CD14-positive monocyte (primary cell): ENCODE measurements around the gene ZC3H7A. TPM values are rescaled to one million over a fixed set of nuclear protein-coding genes. Genes with fewer than 3 reads are reported as not detected.
A peak's percentile ranks its signal among the peaks of the same experiment; 100 is the strongest.
"Not testable (repeated sequence)": the region's sequence is repeated elsewhere in the genome, so short reads cannot be mapped to it uniquely, and the experiment has no call there.

ENCODE experiments used
- DNase-seq, 3 donors: peaks; one replicate each; pipeline ENCODE4 v3.0.0-alpha.2; 2011 to 2022
- H2AFZ ChIP-seq: 2 replicates; pipeline ENCODE4 v1.6.0; 2012; ENCODE audit warnings: mild to moderate bottlenecking, low read depth, low read length, inconsistent platforms; ENCODE audit not compliant: insufficient read depth, poor library complexity, severe bottlenecking
- H3K27ac ChIP-seq, 2 donors: 1 replicate in 1 of 2; 2 replicates in 1 of 2; pipeline ENCODE4 v1.5.1; 2012 to 2013; ENCODE audit warnings: low read length in 2 of 2, control low read depth in 1 of 2, inconsistent platforms in 1 of 2, low read depth in 1 of 2, mild to moderate bottlenecking in 1 of 2
- H3K27me3 ChIP-seq, 2 donors: one replicate each; pipeline versions ENCODE4 v1.6.0 to v1.6.1; 2011 to 2013; ENCODE audit warnings: low read length in 2 of 2; ENCODE audit not compliant: control insufficient read depth in 2 of 2, insufficient read depth in 2 of 2
- H3K36me3 ChIP-seq, 2 donors: replicated peaks in 1 of 2; 1 replicate in 1 of 2; 2 replicates in 1 of 2; pipeline versions ENCODE4 v1.5.1 to v1.6.1; 2012 to 2013; ENCODE audit warnings: low read length in 2 of 2, control low read depth in 1 of 2, inconsistent platforms in 1 of 2, mild to moderate bottlenecking in 1 of 2; ENCODE audit not compliant: insufficient read depth in 2 of 2, control insufficient read depth in 1 of 2
- H3K4me1 ChIP-seq, 2 donors: 1 replicate in 1 of 2; 2 replicates in 1 of 2; pipeline versions ENCODE4 v1.5.1 to v1.6.1; 2012 to 2013; ENCODE audit warnings: low read length in 2 of 2, control low read depth in 1 of 2, inconsistent platforms in 1 of 2, mild to moderate bottlenecking in 1 of 2, moderate library complexity in 1 of 2; ENCODE audit not compliant: insufficient read depth in 2 of 2, control insufficient read depth in 1 of 2
- H3K4me2 ChIP-seq: replicated peaks from 2 replicates; pipeline ENCODE3; 2012; ENCODE audit warnings: low read length, moderate library complexity, mild to moderate bottlenecking; ENCODE audit not compliant: poor library complexity, severe bottlenecking; ENCODE audit errors: extremely low read depth
- H3K4me3 ChIP-seq, 3 experiments: fragments of 200-600 bp in 1 of 3; sonication (generic) in 1 of 3; replicated peaks in 1 of 3; 1 replicate in 2 of 3; 2 replicates in 1 of 3; pipeline ENCODE4 v1.5.1; 2011 to 2013; ENCODE audit warnings: low read length in 3 of 3, mild to moderate bottlenecking in 3 of 3, control low read depth in 2 of 3, low read depth in 2 of 3, inconsistent platforms in 1 of 3, moderate library complexity in 1 of 3
- H3K79me2 ChIP-seq: 2 replicates; pipeline ENCODE4 v1.6.0; 2012; ENCODE audit warnings: mild to moderate bottlenecking, control low read depth, inconsistent platforms, low read length, moderate library complexity; ENCODE audit not compliant: insufficient read depth
- H3K9ac ChIP-seq: 2 replicates; pipeline ENCODE4 v1.6.0; 2017; ENCODE audit warnings: low read length, mild to moderate bottlenecking; ENCODE audit not compliant: insufficient read depth, poor library complexity, severe bottlenecking
- H3K9me3 ChIP-seq, 2 donors: replicated peaks in 1 of 2; 1 replicate in 1 of 2; 2 replicates in 1 of 2; pipeline versions ENCODE4 v1.5.1 to v1.6.1; 2012 to 2013; ENCODE audit warnings: low read length in 2 of 2, control low read depth in 1 of 2; ENCODE audit not compliant: control insufficient read depth in 1 of 2, insufficient read depth in 1 of 2
- H4K20me1 ChIP-seq: 2 replicates; pipeline ENCODE4 v1.6.0; 2012; ENCODE audit warnings: mild to moderate bottlenecking, low read length, control low read depth, moderate library complexity; ENCODE audit not compliant: insufficient read depth
- H3K27ac Mint-ChIP-seq, 7 donors: one replicate each; pipeline ENCODE4 v1.8.0; 2020; ENCODE audit warnings: mild to moderate bottlenecking in 7 of 7, mixed read lengths in 7 of 7, moderate library complexity in 6 of 7, inconsistent platforms in 2 of 7
- H3K27me3 Mint-ChIP-seq, 3 donors: one replicate each; pipeline ENCODE4 v1.8.0; 2021 to 2022; ENCODE audit warnings: low read depth in 3 of 3, mild to moderate bottlenecking in 3 of 3, mixed read lengths in 3 of 3, moderate library complexity in 3 of 3, inconsistent platforms in 1 of 3
- H3K36me3 Mint-ChIP-seq, 2 donors: one replicate each; pipeline ENCODE4 v1.8.0; 2020; ENCODE audit warnings: mixed read lengths in 2 of 2, inconsistent platforms in 1 of 2, mild to moderate bottlenecking in 1 of 2
- H3K4me1 Mint-ChIP-seq: one replicate; pipeline ENCODE4 v1.8.0; 2020; ENCODE audit warnings: mild to moderate bottlenecking, mixed read lengths
- H3K4me3 Mint-ChIP-seq, 2 donors: one replicate each; pipeline ENCODE4 v1.8.0; 2020; ENCODE audit warnings: mild to moderate bottlenecking in 2 of 2, mixed read lengths in 2 of 2, moderate library complexity in 1 of 2
- H3K9me3 Mint-ChIP-seq, 7 donors: one replicate each; pipeline ENCODE4 v1.8.0; 2020 to 2022; ENCODE audit warnings: mixed read lengths in 7 of 7, mild to moderate bottlenecking in 6 of 7, moderate library complexity in 6 of 7, inconsistent platforms in 2 of 7
- CTCF ChIP-seq: fragments of 200-600 bp; IDR thresholded peaks from one replicate; pipeline ENCODE4 v1.8.0; 2022; ENCODE audit warnings: antibody characterized with exemption, mild to moderate bottlenecking
- WGBS: methylation state at CpG from one replicate; pipeline ENCODE4 v1.1.5; 2013; ENCODE audit warnings: missing lambda C conversion rate; ENCODE audit not compliant: insufficient coverage; 5-methylcytosine and 5-hydroxymethylcytosine counted together
- intact Hi-C, 2 donors: fragments of 100-400 bp; cut with micrococcal nuclease; formaldehyde crosslinking; loops; one replicate each; pipeline versions ENCODE4 v1.15.0 to v1.15.1; 2023
- polyA plus RNA-seq, 3 donors: library from polyadenylated mRNA; depleted of rRNA in 1 of 3; unstranded in 2 of 3; stranded (reverse) in 1 of 3; fragments of 300-500 nt in 2 of 3; fragments of >200 nt in 1 of 3; fragmentation: Illumina TruSeq in 2 of 3; gene quantifications; 1 replicate in 2 of 3; 2 replicates in 1 of 3; pipeline ENCODE4 v1.2.3, GENCODE V29; 2012 to 2021

Gene ZC3H7A
- polyA plus RNA-seq, 3 donors: 22.6 to 62.0 (median 27.5) TPM

GRCh38 chr16:11788914-11789313 is 8.1 kb downstream of the ZC3H7A start:
- H3K27ac ChIP-seq: peak overlapping the region in 1 of 2 donors; percentile 31
- H3K4me3 ChIP-seq: no peak overlapping the region
- no peaks in the 10 kb centered on the region for H3K9me3 Mint-ChIP-seq
- no peak overlapping the region for H3K4me3 Mint-ChIP-seq
- H2AFZ ChIP-seq: no peak overlapping the region
- no peak overlapping the region for H3K9ac ChIP-seq
- no peak overlapping the region for H3K4me2 ChIP-seq
- H4K20me1 ChIP-seq: peaks cover 96% of the 10 kb centered on the region
- 100% methylated on average over 1 of the region's 3 CpGs for WGBS
- intact Hi-C loops: no loop called here
- no peak for DNase-seq
- H3K27me3 ChIP-seq: no peaks in the 10 kb centered on the region
- peaks cover 6 to 22% of the 10 kb centered on the region in 2 donors for H3K4me1 ChIP-seq
- no peak for TF ChIP-seq CTCF
- peaks cover 99% of the 10 kb centered on the region for H3K79me2 ChIP-seq
- peaks cover 6 to 41% of the 10 kb centered on the region in 2 donors for H3K36me3 ChIP-seq
- H3K9me3 ChIP-seq: no peaks in the 10 kb centered on the region
- peaks cover 39% of the 10 kb centered on the region for H3K4me1 Mint-ChIP-seq
- peaks cover 17 to 30% of the 10 kb centered on the region in 2 donors for H3K36me3 Mint-ChIP-seq
- peak overlapping the region in 4 of 7 donors; percentile 13 to 83 (median 20) for H3K27ac Mint-ChIP-seq
- H3K27me3 Mint-ChIP-seq: peaks cover 0 to 1% (median 0%) of the 10 kb centered on the region in 3 donors

GRCh38 chr16:11784980-11785599 is 12.0 kb downstream of the ZC3H7A start:
- Histone ChIP-seq H3K79me2 (peaks cover 96% of the 10 kb centered on the region), H4K20me1 (peaks cover 94% of the 10 kb centered on the region), H3K36me3 (peaks cover 12 to 28% of the 10 kb centered on the region in 2 donors), H3K4me1 (peaks cover 23 to 35% of the 10 kb centered on the region in 2 donors)
- H3K9me3 ChIP-seq, H3K4me3 Mint-ChIP-seq, H3K27me3 ChIP-seq, H3K27me3 Mint-ChIP-seq, DNase-seq, H3K4me2 ChIP-seq, H3K4me3 ChIP-seq, H3K27ac ChIP-seq, H3K9me3 Mint-ChIP-seq, H3K9ac ChIP-seq, H2AFZ ChIP-seq: not testable (repeated sequence)
- Mint-ChIP-seq H3K27ac (peak overlapping the region; percentile 30 to 90 (median 62)), H3K36me3 (peaks cover 26 to 32% of the 10 kb centered on the region in 2 donors), H3K4me1 (peaks cover 34% of the 10 kb centered on the region)
- 95% methylated on average over 6 of the region's 13 CpGs for WGBS
- intact Hi-C loops: loop anchor here in 1 of 2 donors (5.0 kb wide), 1 partner anchor 553 kb away; no protein-coding TSS in a partner anchor

- Mint-ChIP-seq H3K36me3 (peaks cover 31 to 36% of the 10 kb centered on the region in 2 donors), H3K4me1 (peaks cover 34% of the 10 kb centered on the region), H3K27ac (peak overlapping the region in 4 of 7 donors; percentile 57 to 90 (median 80))
- H3K4me3 ChIP-seq, H3K9me3 ChIP-seq, DNase-seq, H3K27ac ChIP-seq, H3K27me3 ChIP-seq, H3K4me2 ChIP-seq, H3K27me3 Mint-ChIP-seq, H3K9ac ChIP-seq, H3K4me3 Mint-ChIP-seq, H3K9me3 Mint-ChIP-seq, H2AFZ ChIP-seq: not testable (repeated sequence)
- Histone ChIP-seq H3K36me3 (peaks cover 16 to 28% of the 10 kb centered on the region in 2 donors), H3K4me1 (peaks cover 23 to 33% of the 10 kb centered on the region in 2 donors), H3K79me2 (peaks cover 96% of the 10 kb centered on the region), H4K20me1 (peaks cover 94% of the 10 kb centered on the region)
- WGBS: no CpG with 5 or more reads among the region's 6 CpGs
- intact Hi-C loops: loop anchor here in 1 of 2 donors (5.0 kb wide), 1 partner anchor 552 kb away; no protein-coding TSS in a partner anchor
Observed at GRCh38 chr16:11784381-11784780, 12.7 kb downstream of the ZC3H7A start.
